ENCODE data around the gene FAF2.
"Not testable (repeated sequence)": the region's sequence is repeated elsewhere in the genome, so short reads cannot be mapped to it uniquely, and the experiment has no call there.

DNA sequence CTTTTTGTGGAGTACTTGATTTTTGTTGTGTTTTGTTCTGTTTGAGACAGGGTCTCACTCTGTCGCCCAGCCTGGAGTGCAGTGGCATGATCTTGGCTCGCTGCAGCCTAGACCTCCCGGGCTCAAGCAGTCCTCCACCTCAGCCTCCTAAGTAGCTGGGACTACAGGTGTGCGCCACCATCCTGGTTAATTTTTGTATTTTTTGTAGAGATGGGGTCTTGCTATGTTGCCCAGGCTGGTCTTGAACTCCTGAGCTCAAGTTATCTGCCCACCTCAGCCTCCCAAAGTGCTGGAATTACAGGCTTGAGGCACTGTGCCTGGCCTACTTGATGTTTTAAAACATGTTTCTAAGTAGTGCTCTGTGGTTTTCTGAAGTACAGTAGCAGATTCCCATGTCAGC, 39.0 kb downstream of the FAF2 start:
- TF ChIP-seq, protein P1, sequence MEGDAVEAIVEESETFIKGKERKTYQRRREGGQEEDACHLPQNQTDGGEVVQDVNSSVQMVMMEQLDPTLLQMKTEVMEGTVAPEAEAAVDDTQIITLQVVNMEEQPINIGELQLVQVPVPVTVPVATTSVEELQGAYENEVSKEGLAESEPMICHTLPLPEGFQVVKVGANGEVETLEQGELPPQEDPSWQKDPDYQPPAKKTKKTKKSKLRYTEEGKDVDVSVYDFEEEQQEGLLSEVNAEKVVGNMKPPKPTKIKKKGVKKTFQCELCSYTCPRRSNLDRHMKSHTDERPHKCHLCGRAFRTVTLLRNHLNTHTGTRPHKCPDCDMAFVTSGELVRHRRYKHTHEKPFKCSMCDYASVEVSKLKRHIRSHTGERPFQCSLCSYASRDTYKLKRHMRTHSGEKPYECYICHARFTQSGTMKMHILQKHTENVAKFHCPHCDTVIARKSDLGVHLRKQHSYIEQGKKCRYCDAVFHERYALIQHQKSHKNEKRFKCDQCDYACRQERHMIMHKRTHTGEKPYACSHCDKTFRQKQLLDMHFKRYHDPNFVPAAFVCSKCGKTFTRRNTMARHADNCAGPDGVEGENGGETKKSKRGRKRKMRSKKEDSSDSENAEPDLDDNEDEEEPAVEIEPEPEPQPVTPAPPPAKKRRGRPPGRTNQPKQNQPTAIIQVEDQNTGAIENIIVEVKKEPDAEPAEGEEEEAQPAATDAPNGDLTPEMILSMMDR (IDR thresholded peaks at IDR 0.05): not testable (repeated sequence)
- TF ChIP-seq ZFX (IDR thresholded peaks at IDR 0.05; ENCODE audit: borderline replicate concordance): not testable (repeated sequence)

Data from 22Rv1 (cell line).